Stomach (tissue), 9 donors: ENCODE measurements around the gene CREB5. TPM values are rescaled to one million over a fixed set of nuclear protein-coding genes. Genes with fewer than 3 reads are reported as not detected.
A peak's percentile ranks its signal among the peaks of the same experiment; 100 is the strongest.

Experiments used
- DNase-seq, 2 donors: peaks; one replicate each; pipeline versions ENCODE4 v3.0.0 to v3.0.0-alpha.2; 2013 to 2019
- H3K27ac ChIP-seq, 5 donors: fragments of 200-600 bp in 4 of 5; sonication (generic) in 4 of 5; one replicate each; pipeline ENCODE4 v1.5.1; 2013 to 2019; ENCODE audit warnings: mild to moderate bottlenecking in 1 of 5, moderate library complexity in 1 of 5
- H3K27me3 ChIP-seq, 3 donors: fragments of 200-600 bp; sonication (generic); one replicate each; pipeline ENCODE4 v1.5.1; 2017 to 2019; ENCODE audit warnings: mixed run types in 1 of 3
- H3K36me3 ChIP-seq, 4 donors: fragments of 200-600 bp; sonication (generic); 1 replicate in 3 of 4; 2 replicates in 1 of 4; pipeline ENCODE4 v1.5.1; 2016 to 2019
- H3K4me1 ChIP-seq, 4 donors: fragments of 200-600 bp; sonication (generic); one replicate each; pipeline ENCODE4 v1.5.1; 2016 to 2019
- H3K4me3 ChIP-seq, 4 donors: fragments of 200-600 bp; sonication (generic) in 3 of 4; one replicate each; pipeline ENCODE4 v1.5.1; 2016 to 2019; ENCODE audit warnings: mild to moderate bottlenecking in 1 of 4
- H3K9me3 ChIP-seq, 4 donors: fragments of 200-600 bp; sonication (generic); one replicate each; pipeline ENCODE4 v1.5.1; 2016 to 2019
- EP300 ChIP-seq: sonication (generic); formaldehyde crosslinking; IDR thresholded peaks from one replicate; pipeline ENCODE4 v1.6.1; 2017; ENCODE audit warnings: antibody characterized with exemption
- POLR2A ChIP-seq, 4 donors: fragments of 450-650 bp; IDR thresholded peaks; one replicate each; pipeline ENCODE4 v1.6.1; 2016; ENCODE audit warnings: antibody characterized with exemption in 4 of 4, control low read depth in 2 of 4, mild to moderate bottlenecking in 1 of 4, moderate library complexity in 1 of 4
- POLR2AphosphoS5 ChIP-seq, 3 donors: sonication (generic); formaldehyde crosslinking; IDR thresholded peaks; one replicate each; pipeline ENCODE4 v1.6.1; 2016; ENCODE audit warnings: antibody characterized with exemption in 3 of 3
- WGBS, 5 donors: extraction: QIAGEN DNeasy Blood & Tissue Kit in 3 of 5; methylation state at CpG; one replicate each; pipeline versions ENCODE4 v1.1.5 to v1.1.7; 2013 to 2018; 5-methylcytosine and 5-hydroxymethylcytosine counted together
- intact Hi-C: fragments of 100-400 bp; cut with DNase I; formaldehyde crosslinking; loops from one replicate; pipeline ENCODE4 v1.15.1; 2023; ENCODE audit warnings: low total_unique reads
- polyA plus RNA-seq, 3 donors: library from polyadenylated mRNA; stranded (reverse); fragments of 200-250 nt; gene quantifications; one replicate each; pipeline ENCODE4 v1.2.3, GENCODE V29; 2013
- total RNA-seq, 5 donors: library from RNA; depleted of rRNA; stranded (reverse); fragments of >200 nt; gene quantifications; one replicate each; pipeline versions ENCODE4 v1.1.0 to v1.2.3, GENCODE V29; 2014 to 2016
- TF ChIP-seq, protein P1 (sequence below), 7 experiments: fragments of 450-650 bp in 4 of 7; fragments of 200-600 bp in 3 of 7; sonication (generic) in 3 of 7; IDR thresholded peaks; one replicate each; pipeline ENCODE4 v1.5.1; 2016 to 2019; ENCODE audit warnings: antibody characterized with exemption in 7 of 7, control low read depth in 2 of 7, mild to moderate bottlenecking in 1 of 7
- donor health status: healthy with polysubstance abuse.
- donor health status: Bipolar disorder and iron deficiency.
- donor health status: healthy.

CREB5 gene
- total and polyA plus RNA-seq, 8 donors, result 0.68 to 30.3 (median 1.5) TPM; not detected in 1

DNA sequence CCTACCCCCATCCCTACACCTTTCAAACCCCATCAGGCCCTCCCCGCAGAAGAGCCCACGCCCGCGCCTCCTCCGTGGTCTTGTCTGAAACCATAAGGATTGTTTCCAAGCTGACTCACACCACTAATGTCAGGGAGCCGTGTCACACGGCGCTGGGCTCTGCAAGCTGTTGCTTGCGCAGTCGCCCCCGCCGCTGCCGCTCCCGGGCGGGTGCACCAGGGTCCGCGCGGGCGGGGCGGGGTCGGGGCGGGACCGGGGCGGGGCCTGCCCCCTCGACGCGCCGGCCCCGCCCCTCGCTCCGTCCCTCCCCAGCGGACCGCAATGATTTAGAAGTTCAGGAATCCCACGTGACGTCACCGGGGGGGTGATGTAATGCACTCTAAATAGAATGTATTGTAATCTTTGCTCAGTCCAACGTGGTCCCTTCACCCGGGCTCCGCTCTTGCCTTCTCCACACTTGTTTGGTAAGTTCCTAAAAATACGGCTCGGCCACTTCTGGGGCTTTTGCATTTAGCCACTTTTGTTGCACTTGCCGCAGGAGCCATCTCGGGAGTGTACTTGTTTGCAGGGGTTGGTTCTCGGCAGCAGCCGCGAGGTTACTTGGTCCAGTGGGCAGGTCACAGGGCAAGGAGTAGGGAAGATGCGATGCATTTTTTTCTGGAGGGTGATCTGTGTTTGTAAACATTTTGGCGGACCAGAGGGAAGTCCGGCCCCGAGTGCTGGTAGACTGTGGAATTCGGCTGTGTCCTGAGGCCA is 3.2 kb upstream of the CREB5 start:
- Histone ChIP-seq H3K27me3 (peaks cover 0 to 76% (median 45%) of the 10 kb centered on the region in 3 donors), H3K36me3 (no peaks in the 10 kb centered on the region), H3K27ac (peak overlapping the region in 4 of 5 donors; percentile 76 to 91 (median 82)), H3K4me3 (peak overlapping the region; percentile 51 to 65 (median 54)), H3K9me3 (no peaks in the 10 kb centered on the region), H3K4me1 (peaks cover 18 to 49% (median 33%) of the 10 kb centered on the region in 4 donors)
- 0 to 1% (median 1%) methylated on average over 25 to 51 of the region's 51 CpGs for WGBS, 5 donors
- peak; percentile 78 to 96 for DNase-seq
- intact Hi-C loops, result no loop called here
- TF ChIP-seq EP300 (no peak), POLR2A (IDR thresholded peaks at IDR 0.05) (peak in 1 of 4 donors; percentile 36), POLR2AphosphoS5 (IDR thresholded peaks at IDR 0.05) (peak; percentile 57 to 89 (median 73))
- TF ChIP-seq, protein P1, sequence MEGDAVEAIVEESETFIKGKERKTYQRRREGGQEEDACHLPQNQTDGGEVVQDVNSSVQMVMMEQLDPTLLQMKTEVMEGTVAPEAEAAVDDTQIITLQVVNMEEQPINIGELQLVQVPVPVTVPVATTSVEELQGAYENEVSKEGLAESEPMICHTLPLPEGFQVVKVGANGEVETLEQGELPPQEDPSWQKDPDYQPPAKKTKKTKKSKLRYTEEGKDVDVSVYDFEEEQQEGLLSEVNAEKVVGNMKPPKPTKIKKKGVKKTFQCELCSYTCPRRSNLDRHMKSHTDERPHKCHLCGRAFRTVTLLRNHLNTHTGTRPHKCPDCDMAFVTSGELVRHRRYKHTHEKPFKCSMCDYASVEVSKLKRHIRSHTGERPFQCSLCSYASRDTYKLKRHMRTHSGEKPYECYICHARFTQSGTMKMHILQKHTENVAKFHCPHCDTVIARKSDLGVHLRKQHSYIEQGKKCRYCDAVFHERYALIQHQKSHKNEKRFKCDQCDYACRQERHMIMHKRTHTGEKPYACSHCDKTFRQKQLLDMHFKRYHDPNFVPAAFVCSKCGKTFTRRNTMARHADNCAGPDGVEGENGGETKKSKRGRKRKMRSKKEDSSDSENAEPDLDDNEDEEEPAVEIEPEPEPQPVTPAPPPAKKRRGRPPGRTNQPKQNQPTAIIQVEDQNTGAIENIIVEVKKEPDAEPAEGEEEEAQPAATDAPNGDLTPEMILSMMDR (IDR thresholded peaks at IDR 0.05), result no peak

DNA sequence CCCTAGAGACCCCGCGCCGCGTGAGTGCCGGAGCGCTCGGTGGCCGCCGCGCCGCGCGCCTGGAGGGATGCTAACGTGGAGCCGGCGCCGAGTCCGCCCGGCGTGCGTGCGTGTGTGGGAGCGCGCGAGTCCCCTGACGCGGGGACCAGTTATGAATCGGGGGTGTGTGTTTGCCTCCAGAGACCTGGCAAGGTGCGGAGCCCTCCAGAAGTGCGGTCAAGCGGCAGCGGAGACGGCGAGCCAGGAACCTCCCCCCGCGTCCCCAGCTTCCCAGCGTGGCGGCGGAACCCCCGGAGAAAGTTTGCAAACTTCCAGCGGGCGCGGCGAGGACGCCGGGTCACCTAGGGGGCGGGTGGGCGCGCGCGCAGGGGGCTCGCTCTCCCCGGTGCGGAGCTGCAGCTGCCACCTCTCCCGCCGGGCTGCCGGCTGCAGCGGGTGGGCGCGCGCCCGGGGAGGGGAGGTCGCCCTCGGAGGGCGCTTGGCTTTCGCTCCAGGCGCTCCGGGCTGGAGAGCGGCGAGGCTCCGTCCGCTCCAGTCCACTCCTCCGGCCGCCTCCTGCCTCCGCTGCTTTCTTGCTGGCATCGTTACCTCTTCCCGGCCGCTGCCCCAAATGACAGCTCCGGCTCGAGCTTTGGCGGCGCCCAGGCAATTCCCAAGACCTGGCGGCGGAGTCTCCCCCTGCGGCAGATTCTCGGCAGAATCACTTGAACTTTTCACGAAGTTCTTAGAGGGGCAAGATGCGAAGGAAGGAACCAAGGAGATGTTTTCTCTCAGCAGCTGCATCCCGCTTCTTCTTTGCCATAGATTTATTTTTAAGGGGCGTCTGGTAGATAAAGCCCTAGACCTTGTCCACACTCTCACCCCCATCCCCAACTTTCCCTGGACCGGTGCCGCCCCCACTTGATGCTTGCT is 2.3 kb upstream of the CREB5 start:
- Histone ChIP-seq H3K27ac (peak overlapping the region in 4 of 5 donors; percentile 76 to 91 (median 81)), H3K4me1 (peaks cover 18 to 49% (median 33%) of the 10 kb centered on the region in 4 donors), H3K9me3 (no peaks in the 10 kb centered on the region), H3K27me3 (peaks cover 0 to 82% (median 45%) of the 10 kb centered on the region in 3 donors), H3K4me3 (peak overlapping the region; percentile 51 to 65 (median 54)), H3K36me3 (no peaks in the 10 kb centered on the region)
- 1 to 2% (median 1%) methylated on average over 31 to 92 of the region's 92 CpGs for WGBS, 5 donors
- intact Hi-C loops, result loop anchor here (10.0 kb wide), 1 partner anchor 265 kb away; no protein-coding TSS in a partner anchor
- DNase-seq, result peak; percentile 27 to 74
- TF ChIP-seq, protein P1 (IDR thresholded peaks at IDR 0.05), result no peak
- TF ChIP-seq POLR2A (IDR thresholded peaks at IDR 0.05) (no peak), EP300 (no peak), POLR2AphosphoS5 (IDR thresholded peaks at IDR 0.05) (no peak)

DNA sequence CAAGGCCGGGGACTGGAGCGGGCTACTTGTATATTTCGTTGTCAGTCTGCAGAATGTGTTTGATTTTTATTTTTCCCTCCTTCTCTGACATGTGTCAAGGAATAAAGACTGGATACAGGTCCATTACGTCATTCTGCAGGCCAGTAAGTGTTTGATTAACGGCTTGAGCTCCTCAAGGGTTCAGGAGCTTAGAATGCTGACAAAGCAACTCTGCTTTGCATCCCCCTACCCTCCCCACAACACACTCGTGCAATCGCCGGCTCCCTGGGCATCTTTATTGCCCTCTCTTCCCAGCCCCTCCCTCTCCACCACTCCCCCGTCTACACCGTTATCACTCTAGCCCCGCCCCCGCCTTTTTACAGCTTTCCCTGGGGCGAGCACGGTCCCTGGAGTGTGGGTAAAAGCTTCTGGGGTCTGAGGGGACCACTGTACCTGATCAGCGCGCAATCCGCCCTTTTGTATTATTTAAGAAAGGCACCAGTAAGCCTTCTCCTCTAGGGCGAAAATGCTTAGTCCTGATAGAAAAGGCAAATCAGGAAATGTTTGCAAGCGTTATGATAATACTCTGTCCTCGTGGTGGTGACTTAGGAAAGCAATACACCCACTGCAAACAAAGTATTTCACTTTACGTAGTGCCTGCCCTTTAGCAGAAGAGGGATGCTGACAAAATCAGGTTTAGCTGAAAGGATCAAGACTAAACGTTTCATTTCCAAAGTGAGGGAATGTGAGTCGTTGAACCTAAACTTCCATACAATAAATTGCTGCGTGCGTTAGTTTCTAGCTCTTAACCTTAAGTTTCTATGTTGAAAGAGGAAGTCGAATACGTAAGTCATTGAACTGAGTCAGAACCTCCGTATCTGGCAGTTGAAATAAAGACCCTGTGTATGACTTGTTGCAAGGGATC is 1.4 kb upstream of the CREB5 start:
- TF ChIP-seq POLR2AphosphoS5 (IDR thresholded peaks at IDR 0.05), result peak in 1 of 3 donors; percentile 13
- TF ChIP-seq, protein P1 (IDR thresholded peaks at IDR 0.05), result no peak
- peak in 1 of 2 donors; percentile 73 for DNase-seq
- Histone ChIP-seq H3K9me3 (no peaks in the 10 kb centered on the region), H3K27ac (peak overlapping the region in 3 of 5 donors; percentile 20 to 91 (median 76)), H3K36me3 (no peaks in the 10 kb centered on the region), H3K4me3 (peak overlapping the region; percentile 51 to 65 (median 54)), H3K4me1 (peaks cover 18 to 46% (median 33%) of the 10 kb centered on the region in 4 donors), H3K27me3 (peaks cover 0 to 87% (median 45%) of the 10 kb centered on the region in 3 donors)
- intact Hi-C loops, result loop anchor here (10.0 kb wide), 1 partner anchor 264 kb away; no protein-coding TSS in a partner anchor
- WGBS, 5 donors, result 3 to 4% (median 4%) methylated on average over 28 of the region's 28 CpGs
